22Rv1 (cell line): ENCODE results near the gene IFNK.

Source experiments
- ZFX ChIP-seq: fragments of 450-650 bp; IDR thresholded peaks from 2 replicates; pipeline ENCODE4 v1.6.1; 2017; ENCODE audit warnings: antibody characterized with exemption, borderline replicate concordance
- TF ChIP-seq, protein P1 (sequence below): fragments of 450-650 bp; IDR thresholded peaks from 2 replicates; pipeline ENCODE4 v1.5.1; 2017; ENCODE audit warnings: mild to moderate bottlenecking

GRCh38 chr9:27476870-27477515, 47.1 kb upstream of the IFNK start:
- TF ChIP-seq, protein P1, sequence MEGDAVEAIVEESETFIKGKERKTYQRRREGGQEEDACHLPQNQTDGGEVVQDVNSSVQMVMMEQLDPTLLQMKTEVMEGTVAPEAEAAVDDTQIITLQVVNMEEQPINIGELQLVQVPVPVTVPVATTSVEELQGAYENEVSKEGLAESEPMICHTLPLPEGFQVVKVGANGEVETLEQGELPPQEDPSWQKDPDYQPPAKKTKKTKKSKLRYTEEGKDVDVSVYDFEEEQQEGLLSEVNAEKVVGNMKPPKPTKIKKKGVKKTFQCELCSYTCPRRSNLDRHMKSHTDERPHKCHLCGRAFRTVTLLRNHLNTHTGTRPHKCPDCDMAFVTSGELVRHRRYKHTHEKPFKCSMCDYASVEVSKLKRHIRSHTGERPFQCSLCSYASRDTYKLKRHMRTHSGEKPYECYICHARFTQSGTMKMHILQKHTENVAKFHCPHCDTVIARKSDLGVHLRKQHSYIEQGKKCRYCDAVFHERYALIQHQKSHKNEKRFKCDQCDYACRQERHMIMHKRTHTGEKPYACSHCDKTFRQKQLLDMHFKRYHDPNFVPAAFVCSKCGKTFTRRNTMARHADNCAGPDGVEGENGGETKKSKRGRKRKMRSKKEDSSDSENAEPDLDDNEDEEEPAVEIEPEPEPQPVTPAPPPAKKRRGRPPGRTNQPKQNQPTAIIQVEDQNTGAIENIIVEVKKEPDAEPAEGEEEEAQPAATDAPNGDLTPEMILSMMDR = no peak
- no peak for TF ChIP-seq ZFX
